ENCODE data around the gene SHB. TPM values are rescaled to one million over a fixed set of nuclear protein-coding genes. Genes with fewer than 3 reads are reported as not detected.

Gene SHB
- total RNA-seq, 1 donor from 2014 or later = 20.9 TPM

GRCh38 chr9:37938121-37938891 is 130.7 kb downstream of the SHB start:
- H3K9me3 ChIP-seq = no peaks in the 10 kb centered on the region
- no peak overlapping the region for H3K4me3 ChIP-seq
- H3K36me3 ChIP-seq = no peaks in the 10 kb centered on the region
- intact Hi-C loops (cut with DNase I) = loop anchor here (5.0 kb wide), 1 partner anchor 129 kb away; the partner anchor contains the start of gene SHB
- no peak for DNase-seq (ENCODE audit: extremely low spot score in 2 of 2)
- peaks cover 33% of the 10 kb centered on the region for H3K4me1 ChIP-seq
- no peak overlapping the region for H3K27ac ChIP-seq
- TF ChIP-seq CTCF (IDR thresholded peaks at IDR 0.05) (no peak), POLR2AphosphoS5 (IDR thresholded peaks at IDR 0.05; ENCODE audit: insufficient read depth in 1 of 2, low read depth in 1 of 2) (peak in 1 of 2 donors; percentile 25), POLR2A (IDR thresholded peaks at IDR 0.05) (no peak)
- no peaks in the 10 kb centered on the region for H3K27me3 ChIP-seq

GRCh38 chr9:37937366-37937765 is 131.7 kb downstream of the SHB start:
- Histone ChIP-seq H3K27me3 (no peaks in the 10 kb centered on the region), H3K4me3 (no peak overlapping the region), H3K27ac (no peak overlapping the region), H3K9me3 (no peaks in the 10 kb centered on the region), H3K4me1 (peaks cover 24% of the 10 kb centered on the region), H3K36me3 (no peaks in the 10 kb centered on the region)
- intact Hi-C loops (cut with DNase I) = loop anchor here (5.0 kb wide), 1 partner anchor 130 kb away; the partner anchor contains the start of gene SHB
- DNase-seq (ENCODE audit: extremely low spot score in 2 of 2) = no peak
- TF ChIP-seq CTCF (IDR thresholded peaks at IDR 0.05) (no peak), POLR2A (IDR thresholded peaks at IDR 0.05) (no peak), POLR2AphosphoS5 (IDR thresholded peaks at IDR 0.05; ENCODE audit: insufficient read depth in 1 of 2, low read depth in 1 of 2) (no peak)

GRCh38 chr9:37936965-37937364 is 132.1 kb downstream of the SHB start:
- intact Hi-C loops (cut with DNase I) = loop anchor here (5.0 kb wide), 1 partner anchor 130 kb away; the partner anchor contains the start of gene SHB
- TF ChIP-seq POLR2AphosphoS5 (IDR thresholded peaks at IDR 0.05; ENCODE audit: insufficient read depth in 1 of 2, low read depth in 1 of 2) = no peak
- no peak for TF ChIP-seq POLR2A (IDR thresholded peaks at IDR 0.05)
- TF ChIP-seq CTCF (IDR thresholded peaks at IDR 0.05) = no peak
- no peaks in the 10 kb centered on the region for H3K9me3 ChIP-seq
- no peak overlapping the region for H3K27ac ChIP-seq
- H3K4me3 ChIP-seq = no peak overlapping the region
- no peaks in the 10 kb centered on the region for H3K27me3 ChIP-seq
- H3K36me3 ChIP-seq = no peaks in the 10 kb centered on the region
- H3K4me1 ChIP-seq = peaks cover 24% of the 10 kb centered on the region
- no peak for DNase-seq (ENCODE audit: extremely low spot score in 2 of 2)

- H3K36me3 ChIP-seq = no peaks in the 10 kb centered on the region
- no peak overlapping the region for H3K4me3 ChIP-seq
- H3K9me3 ChIP-seq = no peaks in the 10 kb centered on the region
- intact Hi-C loops (cut with DNase I) = loop anchor here (5.0 kb wide), 1 partner anchor 131 kb away; the partner anchor contains the start of gene SHB
- no peaks in the 10 kb centered on the region for H3K27me3 ChIP-seq
- TF ChIP-seq CTCF (IDR thresholded peaks at IDR 0.05) (no peak), POLR2AphosphoS5 (IDR thresholded peaks at IDR 0.05; ENCODE audit: insufficient read depth in 1 of 2, low read depth in 1 of 2) (no peak), POLR2A (IDR thresholded peaks at IDR 0.05) (no peak)
- no peak for DNase-seq (ENCODE audit: extremely low spot score in 2 of 2)
- H3K27ac ChIP-seq = no peak overlapping the region
- peaks cover 24% of the 10 kb centered on the region for H3K4me1 ChIP-seq
Measured at GRCh38 chr9:37936376-37936775, 132.7 kb downstream of the SHB start.

GRCh38 chr9:37935096-37935495 is 133.9 kb downstream of the SHB start:
- Histone ChIP-seq H3K27me3 (no peaks in the 10 kb centered on the region), H3K4me3 (no peak overlapping the region), H3K9me3 (no peaks in the 10 kb centered on the region), H3K4me1 (peaks cover 24% of the 10 kb centered on the region), H3K27ac (no peak overlapping the region), H3K36me3 (no peaks in the 10 kb centered on the region)
- no peak for DNase-seq (ENCODE audit: extremely low spot score in 2 of 2)
- TF ChIP-seq CTCF (IDR thresholded peaks at IDR 0.05) (no peak), POLR2AphosphoS5 (IDR thresholded peaks at IDR 0.05; ENCODE audit: insufficient read depth in 1 of 2, low read depth in 1 of 2) (no peak), POLR2A (IDR thresholded peaks at IDR 0.05) (no peak)
- intact Hi-C loops (cut with DNase I) = loop anchor here (5.0 kb wide), 1 partner anchor 132 kb away; the partner anchor contains the start of gene SHB
